BLaER1 (cell line): ENCODE results near the gene NDE1.

Experiments used
- H3K27ac ChIP-seq: shearing (Covaris generic); formaldehyde crosslinking; 2 replicates; pipeline ENCODE4 v1.8.1; 2022
- H3K27me3 ChIP-seq: shearing (Covaris generic); formaldehyde crosslinking; 2 replicates; pipeline ENCODE4 v1.8.1; 2022
- H3K36me3 ChIP-seq: shearing (Covaris generic); formaldehyde crosslinking; 2 replicates; pipeline ENCODE4 v1.8.1; 2022
- H3K4me1 ChIP-seq: shearing (Covaris generic); formaldehyde crosslinking; 2 replicates; pipeline ENCODE4 v1.8.1; 2022
- H3K4me2 ChIP-seq: shearing (Covaris generic); formaldehyde crosslinking; 2 replicates; pipeline ENCODE4 v1.8.1; 2022
- H3K4me3 ChIP-seq: shearing (Covaris generic); formaldehyde crosslinking; 2 replicates; pipeline ENCODE4 v1.8.1; 2022
- H3K9ac ChIP-seq: shearing (Covaris generic); formaldehyde crosslinking; 2 replicates; pipeline ENCODE4 v1.8.1; 2022
- H3K9me3 ChIP-seq: shearing (Covaris generic); formaldehyde crosslinking; 2 replicates; pipeline ENCODE4 v1.8.1; 2022
- H4K20me1 ChIP-seq: shearing (Covaris generic); formaldehyde crosslinking; 2 replicates; pipeline ENCODE4 v1.8.1; 2022
- Cebpa-rat ChIP-seq: shearing (Covaris generic); IDR thresholded peaks from 2 replicates; pipeline ENCODE4 v1.8.1; 2022

The NDE1 gene

GRCh38 chr16:15739464-15739863 is 89.4 kb downstream of the NDE1 start:
- H3K9me3 ChIP-seq, result peaks cover 6% of the 10 kb centered on the region; the same call in 1 of the 2 replicates
- no peak overlapping the region for H3K9ac ChIP-seq
- TF ChIP-seq Cebpa-rat, result no peak

DNA sequence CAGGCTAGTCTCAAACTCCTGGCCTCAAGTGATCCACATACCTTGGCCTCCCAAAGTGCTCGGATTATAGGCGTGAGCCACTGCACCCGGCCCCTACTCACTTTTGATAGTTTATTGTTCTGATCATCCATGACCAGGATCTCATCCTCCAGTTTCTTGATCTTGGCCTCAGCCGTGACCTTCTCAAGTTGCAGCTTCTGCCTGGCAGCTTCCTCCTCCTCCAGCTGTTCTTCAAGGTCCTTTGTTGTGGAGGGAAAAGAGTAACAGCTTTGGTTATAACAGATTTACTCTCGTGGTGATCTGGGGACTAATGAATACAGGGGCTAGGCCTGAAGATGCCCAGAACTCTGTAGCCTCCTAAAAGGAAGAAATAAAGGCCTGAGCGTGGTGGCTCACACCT is 89.9 kb downstream of the NDE1 start:
- H3K36me3 ChIP-seq, result peaks cover 17% of the 10 kb centered on the region

More at GRCh38 chr16:15739464-15739863, 89.4 kb downstream of the NDE1 start:
- H3K27ac ChIP-seq, result peak overlapping the region; percentile 63
- no peaks in the 10 kb centered on the region for H3K27me3 ChIP-seq
- H3K4me2 ChIP-seq, result peak overlapping the region; percentile 49
- peaks cover 59% of the 10 kb centered on the region for H3K4me1 ChIP-seq
- H4K20me1 ChIP-seq, result no peaks in the 10 kb centered on the region
- peaks cover 17% of the 10 kb centered on the region for H3K36me3 ChIP-seq
- no peak overlapping the region for H3K4me3 ChIP-seq

DNA sequence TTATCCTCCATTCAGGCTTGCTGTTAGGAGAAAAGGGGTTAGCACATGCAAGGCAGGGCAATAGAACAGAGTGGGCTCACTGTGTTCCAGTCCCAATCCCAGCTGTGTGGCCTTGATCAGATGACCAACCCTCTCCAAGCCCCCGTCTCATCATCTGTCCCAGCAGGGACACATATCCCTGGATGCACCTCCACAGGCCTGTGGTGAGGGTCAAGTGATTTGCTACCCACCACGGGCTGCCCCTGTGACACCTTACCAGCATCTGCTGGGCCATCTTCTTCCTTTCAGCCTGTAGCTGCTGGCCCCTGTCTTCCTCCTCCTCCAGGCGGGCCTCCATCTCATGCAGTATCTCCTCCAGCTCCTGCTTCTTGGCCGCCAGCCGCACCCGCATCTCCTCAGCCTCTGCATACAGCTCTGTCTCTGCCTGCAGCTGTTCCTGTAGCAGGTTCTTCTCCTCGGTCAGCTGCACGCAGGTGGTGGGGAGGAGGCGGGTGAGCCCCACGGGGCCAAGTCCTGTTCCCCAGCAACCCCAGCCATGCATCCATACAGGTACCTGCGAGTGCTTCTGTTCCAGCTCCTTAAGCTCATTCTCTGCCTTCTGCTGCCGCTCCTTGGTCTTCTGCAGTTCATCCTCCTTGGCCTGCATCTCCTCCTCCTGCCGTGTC is 91.3 kb downstream of the NDE1 start:
- 0 out of 2 replicates have a peak overlapping the region, but pooled peaks have one; percentile 63 for H3K27ac ChIP-seq
- no peak overlapping the region for H3K4me3 ChIP-seq
- H3K4me2 ChIP-seq, result peak overlapping the region; percentile 49
- peaks cover 71% of the 10 kb centered on the region for H3K4me1 ChIP-seq
- H3K36me3 ChIP-seq, result peaks cover 9% of the 10 kb centered on the region; the same call in 1 of the 2 replicates
- H3K9ac ChIP-seq, result no peak overlapping the region
- no peaks in the 10 kb centered on the region for H3K27me3 ChIP-seq
- no peaks in the 10 kb centered on the region for H4K20me1 ChIP-seq
- peaks cover 6% of the 10 kb centered on the region; the same call in 1 of the 2 replicates for H3K9me3 ChIP-seq
- TF ChIP-seq Cebpa-rat, result no peak

More for the DNA sequence above, 89.9 kb downstream of the NDE1 start:
- peaks cover 6% of the 10 kb centered on the region; the same call in 1 of the 2 replicates for H3K9me3 ChIP-seq
- no peaks in the 10 kb centered on the region for H3K27me3 ChIP-seq
- H3K4me3 ChIP-seq, result no peak overlapping the region
- H3K4me1 ChIP-seq, result peaks cover 64% of the 10 kb centered on the region
- no peaks in the 10 kb centered on the region for H4K20me1 ChIP-seq
- no peak overlapping the region for H3K9ac ChIP-seq
- H3K27ac ChIP-seq, result peak overlapping the region; percentile 63
- H3K4me2 ChIP-seq, result peak overlapping the region; percentile 49
- no peak for TF ChIP-seq Cebpa-rat

- Histone ChIP-seq H3K9ac (no peak overlapping the region), H3K27ac (no peak overlapping the region), H4K20me1 (no peaks in the 10 kb centered on the region), H3K36me3 (peaks cover 9% of the 10 kb centered on the region; the same call in 1 of the 2 replicates), H3K9me3 (peaks cover 6% of the 10 kb centered on the region; the same call in 1 of the 2 replicates), H3K4me1 (peaks cover 69% of the 10 kb centered on the region), H3K27me3 (no peaks in the 10 kb centered on the region), H3K4me2 (no peak overlapping the region), H3K4me3 (no peak overlapping the region)
- no peak for TF ChIP-seq Cebpa-rat
Observed at GRCh38 chr16:15742716-15743115, 92.7 kb downstream of the NDE1 start.

GRCh38 chr16:15743657-15744056 is 93.6 kb downstream of the NDE1 start:
- H3K9me3 ChIP-seq, result peaks cover 6% of the 10 kb centered on the region; the same call in 1 of the 2 replicates
- no peaks in the 10 kb centered on the region for H3K27me3 ChIP-seq
- no peak overlapping the region for H3K4me2 ChIP-seq
- no peak overlapping the region for H3K9ac ChIP-seq
- TF ChIP-seq Cebpa-rat, result no peak
- no peaks in the 10 kb centered on the region for H4K20me1 ChIP-seq
- H3K4me3 ChIP-seq, result no peak overlapping the region
- H3K27ac ChIP-seq, result no peak overlapping the region
- peaks cover 64% of the 10 kb centered on the region for H3K4me1 ChIP-seq
- H3K36me3 ChIP-seq, result peaks cover 9% of the 10 kb centered on the region; the same call in 1 of the 2 replicates

GRCh38 chr16:15746332-15746731 is 96.3 kb downstream of the NDE1 start:
- no peaks in the 10 kb centered on the region for H3K27me3 ChIP-seq
- no peak for TF ChIP-seq Cebpa-rat
- no peak overlapping the region for H3K9ac ChIP-seq
- H3K27ac ChIP-seq, result no peak overlapping the region
- no peaks in the 10 kb centered on the region for H4K20me1 ChIP-seq
- no peaks in the 10 kb centered on the region for H3K9me3 ChIP-seq
- peaks cover 39% of the 10 kb centered on the region for H3K4me1 ChIP-seq
- H3K4me3 ChIP-seq, result no peak overlapping the region
- H3K36me3 ChIP-seq, result 0 out of 2 replicates have a peak, but pooled peaks cover 1% of the 10 kb centered on the region
- H3K4me2 ChIP-seq, result peak overlapping the region; percentile 28; the same call in 1 of the 2 replicates

- no peak overlapping the region for H3K27ac ChIP-seq
- H3K36me3 ChIP-seq, result no peaks in the 10 kb centered on the region
- no peaks in the 10 kb centered on the region for H3K9me3 ChIP-seq
- no peaks in the 10 kb centered on the region for H4K20me1 ChIP-seq
- H3K4me3 ChIP-seq, result no peak overlapping the region
- no peaks in the 10 kb centered on the region for H3K27me3 ChIP-seq
- H3K9ac ChIP-seq, result no peak overlapping the region
- peaks cover 27% of the 10 kb centered on the region for H3K4me1 ChIP-seq
- no peak for TF ChIP-seq Cebpa-rat
- H3K4me2 ChIP-seq, result no peak overlapping the region
Observed at GRCh38 chr16:15747937-15748336, 97.9 kb downstream of the NDE1 start.

DNA sequence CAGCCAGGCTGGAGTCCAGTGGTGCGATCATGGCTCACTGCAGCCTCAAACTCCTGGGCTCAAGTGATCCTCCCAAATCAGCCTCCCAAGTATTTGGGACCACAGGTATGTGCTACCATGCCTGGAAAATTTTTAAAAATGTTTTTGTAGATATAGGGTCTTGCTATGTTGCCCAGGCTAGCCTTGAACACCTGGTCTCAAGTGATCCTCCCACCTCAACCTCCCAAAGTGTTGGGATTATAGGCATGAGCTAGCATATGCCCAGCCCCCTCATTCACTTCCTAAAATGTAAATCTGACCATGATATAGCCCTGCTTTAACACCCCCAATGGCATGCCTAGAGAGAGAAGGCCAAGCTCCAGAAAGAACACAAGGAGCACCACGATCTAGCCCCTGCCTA is 98.6 kb downstream of the NDE1 start:
- Histone ChIP-seq H4K20me1 (no peaks in the 10 kb centered on the region), H3K36me3 (no peaks in the 10 kb centered on the region), H3K9me3 (no peaks in the 10 kb centered on the region), H3K4me1 (peaks cover 27% of the 10 kb centered on the region), H3K27ac (no peak overlapping the region), H3K27me3 (no peaks in the 10 kb centered on the region), H3K9ac (no peak overlapping the region), H3K4me2 (no peak overlapping the region), H3K4me3 (no peak overlapping the region)
- TF ChIP-seq Cebpa-rat, result no peak

- Histone ChIP-seq H3K27ac (no peak overlapping the region), H3K9ac (no peak overlapping the region), H4K20me1 (no peaks in the 10 kb centered on the region), H3K4me2 (no peak overlapping the region), H3K9me3 (no peaks in the 10 kb centered on the region), H3K4me3 (no peak overlapping the region), H3K4me1 (peaks cover 23% of the 10 kb centered on the region), H3K27me3 (no peaks in the 10 kb centered on the region), H3K36me3 (no peaks in the 10 kb centered on the region)
- TF ChIP-seq Cebpa-rat, result no peak
Observed at GRCh38 chr16:15749371-15749770, 99.3 kb downstream of the NDE1 start.

DNA sequence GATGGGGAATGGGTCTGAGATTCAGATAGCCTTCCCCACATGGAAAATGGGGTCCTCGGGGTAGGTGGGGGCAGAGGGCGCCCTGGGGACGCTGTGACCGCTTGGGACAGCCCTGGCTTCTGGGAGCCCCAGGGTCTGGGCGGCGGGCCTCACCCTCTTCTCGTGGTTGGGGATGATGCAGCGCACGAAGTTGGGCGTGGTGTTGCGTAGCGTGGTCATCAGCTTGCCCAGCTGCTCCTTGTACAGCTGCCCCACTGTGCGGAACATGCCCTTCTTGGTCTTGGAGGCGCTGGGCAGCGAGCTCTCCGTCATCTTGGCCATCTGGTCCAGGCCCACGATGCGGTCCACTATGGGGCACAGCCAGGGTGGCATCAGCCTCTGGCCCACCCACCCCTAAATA is 99.9 kb downstream of the NDE1 start:
- no peak overlapping the region for H3K4me2 ChIP-seq
- no peak overlapping the region for H3K27ac ChIP-seq
- H4K20me1 ChIP-seq, result no peaks in the 10 kb centered on the region
- no peak overlapping the region for H3K9ac ChIP-seq
- H3K27me3 ChIP-seq, result no peaks in the 10 kb centered on the region
- no peak for TF ChIP-seq Cebpa-rat
- H3K4me1 ChIP-seq, result peaks cover 21% of the 10 kb centered on the region
- no peak overlapping the region for H3K4me3 ChIP-seq
- H3K36me3 ChIP-seq, result no peaks in the 10 kb centered on the region
- H3K9me3 ChIP-seq, result no peaks in the 10 kb centered on the region
